DMS153 treated with DMSO at 0.1 percent for 48 hours (cell line): Measurements from ENCODE around the gene TRIB2.

Experiments
- DNase-seq: peaks from one replicate; lab custom pipeline; 2025; ENCODE audit not compliant: unreplicated experiment; lab: John Stamatoyannopoulos, UW

The TRIB2 gene

DNA sequence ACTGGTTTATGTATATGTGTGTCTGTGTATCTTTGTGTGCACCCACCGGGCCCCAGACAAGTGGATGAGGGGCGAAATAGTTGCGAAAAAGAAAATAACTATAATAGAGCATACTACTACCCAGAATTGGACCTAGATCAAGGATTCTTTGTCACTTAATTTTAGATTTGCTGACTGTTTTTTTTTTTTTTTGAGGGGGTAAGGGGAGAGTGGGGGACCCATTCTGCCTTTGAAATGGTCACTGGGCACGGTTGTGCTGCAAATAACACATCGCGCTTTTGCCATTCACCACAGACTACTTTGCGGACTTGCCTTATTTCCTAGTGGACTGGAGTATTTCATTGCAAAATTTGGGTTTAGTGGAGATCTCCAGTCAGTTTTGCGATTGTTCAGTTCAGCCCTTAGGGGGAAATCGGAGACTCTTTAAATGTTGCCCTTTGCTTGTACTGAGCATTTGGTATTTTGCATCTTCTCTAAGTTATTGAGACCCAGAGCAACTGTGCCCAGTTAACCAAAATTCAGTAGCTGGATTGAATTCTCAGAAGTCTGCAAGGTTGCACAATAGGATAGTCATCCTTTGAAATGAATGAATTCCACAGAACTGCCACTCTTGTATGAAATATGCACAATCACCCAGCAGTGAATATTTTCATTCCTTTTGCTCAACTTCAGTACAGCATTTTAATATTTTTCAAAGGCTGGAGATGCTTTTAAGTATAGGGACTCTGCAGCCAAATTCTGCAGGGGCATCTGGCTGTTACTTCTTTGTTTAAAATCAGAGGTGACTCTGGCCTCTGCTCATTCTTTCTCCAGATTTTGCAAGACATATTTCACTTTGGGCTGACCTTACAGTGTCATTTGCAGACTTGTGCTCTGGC, 2.9 kb downstream of the TRIB2 start:
- no peak for DNase-seq

GRCh38 chr2:12720278-12720620, 3.5 kb downstream of the TRIB2 start:
- DNase-seq = no peak

DNA sequence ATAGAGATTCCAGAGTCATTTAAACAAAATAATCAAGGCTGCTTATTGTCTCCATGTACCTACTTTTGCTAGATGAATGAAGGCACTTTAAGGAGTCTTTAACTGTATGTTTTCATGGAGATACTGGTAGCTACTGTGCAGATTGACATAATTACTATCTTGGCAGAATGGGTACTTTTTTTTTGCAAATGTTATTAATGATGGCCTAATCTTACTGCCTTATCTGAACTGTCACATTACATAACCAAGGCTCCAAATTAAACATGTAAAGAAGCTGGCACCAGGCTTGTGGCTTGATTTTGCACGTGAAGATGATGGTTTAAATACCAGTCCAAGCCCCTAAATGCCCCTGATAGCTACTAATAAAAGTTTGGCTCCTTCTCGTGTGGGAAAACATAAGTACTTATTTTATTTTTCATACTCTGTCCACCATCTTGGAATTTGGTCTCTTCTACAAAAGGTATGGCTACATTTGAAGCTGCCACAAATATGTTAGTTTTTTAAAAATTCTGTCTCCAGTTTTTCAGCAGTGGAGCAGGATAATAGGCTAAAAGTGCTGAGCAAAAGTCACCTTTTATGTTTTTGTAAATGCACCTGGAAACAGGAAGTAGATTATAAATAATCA, 4.1 kb downstream of the TRIB2 start:
- DNase-seq = no peak

GRCh38 chr2:12721566-12722446, 5.1 kb downstream of the TRIB2 start:
- DNase-seq = no peak

DNA sequence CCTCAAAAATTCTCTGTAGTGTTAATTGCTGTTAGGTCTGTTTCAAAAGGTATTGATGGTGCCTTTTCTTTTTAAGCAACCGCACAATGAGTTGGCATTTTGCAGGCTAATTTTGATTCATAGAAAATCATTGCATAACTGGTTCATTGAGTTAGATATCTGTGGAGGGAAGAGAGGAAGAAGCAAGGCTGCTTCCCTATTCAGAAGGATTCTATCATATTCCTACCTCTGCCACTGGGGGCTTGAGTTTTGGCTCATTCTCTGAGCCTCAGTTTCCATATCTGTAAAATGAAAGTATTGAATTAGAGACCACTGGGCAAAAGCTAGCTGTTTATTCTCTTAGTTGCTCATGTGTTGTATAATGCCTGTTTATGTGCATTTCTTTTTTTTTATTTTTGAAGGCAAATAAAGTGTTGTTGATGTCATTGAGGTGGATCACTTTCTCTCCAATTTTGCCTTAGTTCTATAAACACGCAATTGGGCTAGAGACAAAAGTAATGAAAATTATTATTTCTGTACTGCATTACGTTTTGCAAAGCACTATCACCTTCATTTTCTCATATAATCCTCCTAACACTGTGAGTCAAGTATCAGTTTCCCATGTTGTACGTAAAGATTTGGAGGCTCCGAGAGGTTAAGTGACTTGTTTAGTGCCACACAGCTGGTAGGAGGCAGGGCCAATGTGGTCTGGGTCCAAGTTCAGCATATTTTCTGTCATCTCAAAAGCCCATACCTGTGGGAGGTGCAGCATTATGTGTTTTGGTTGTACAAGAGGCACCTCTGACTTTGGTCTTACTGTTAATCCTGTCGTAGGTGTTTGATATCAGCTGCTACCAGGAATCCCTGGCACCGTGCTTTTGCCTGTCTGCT, 5.9 kb downstream of the TRIB2 start:
- no peak for DNase-seq

- no peak for DNase-seq
These were observed 7.2 kb downstream of the TRIB2 start for GRCh38 chr2:12723736-12724463.

GRCh38 chr2:12725233-12726187, 8.8 kb downstream of the TRIB2 start:
- no peak for DNase-seq

GRCh38 chr2:12726271-12726670, 9.5 kb downstream of the TRIB2 start:
- DNase-seq = no peak

GRCh38 chr2:12727065-12727464, 10.3 kb downstream of the TRIB2 start:
- no peak for DNase-seq

- DNase-seq = no peak
These were observed 10.9 kb downstream of the TRIB2 start for GRCh38 chr2:12727641-12728040.

DNA sequence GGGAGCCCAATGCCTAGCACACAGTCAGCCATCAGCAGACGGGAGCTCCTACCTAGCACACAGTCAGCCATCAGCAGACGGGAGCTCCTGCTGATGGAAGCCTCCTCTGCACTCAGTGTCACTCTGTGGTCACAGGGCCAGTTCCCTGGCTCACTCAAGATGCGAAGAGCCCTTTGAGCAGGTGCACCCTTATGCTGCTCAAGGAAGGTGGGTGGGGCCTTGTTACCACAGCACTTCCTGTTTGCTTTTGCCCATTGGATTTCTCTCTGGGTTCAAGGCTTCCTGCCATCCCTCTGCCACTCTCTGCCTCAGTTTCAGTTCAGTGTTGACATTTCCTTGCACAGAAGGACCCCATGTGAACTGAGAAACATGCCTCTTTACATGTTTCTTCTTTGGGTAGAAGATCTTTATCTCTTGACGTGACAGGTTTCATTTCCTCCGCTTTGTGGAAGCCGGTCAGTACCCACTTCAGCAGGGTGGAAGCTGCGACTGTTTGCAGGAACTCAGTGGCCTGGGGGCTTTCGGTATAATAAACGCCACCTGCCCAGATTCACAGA, 11.6 kb downstream of the TRIB2 start:
- no peak for DNase-seq

DNA sequence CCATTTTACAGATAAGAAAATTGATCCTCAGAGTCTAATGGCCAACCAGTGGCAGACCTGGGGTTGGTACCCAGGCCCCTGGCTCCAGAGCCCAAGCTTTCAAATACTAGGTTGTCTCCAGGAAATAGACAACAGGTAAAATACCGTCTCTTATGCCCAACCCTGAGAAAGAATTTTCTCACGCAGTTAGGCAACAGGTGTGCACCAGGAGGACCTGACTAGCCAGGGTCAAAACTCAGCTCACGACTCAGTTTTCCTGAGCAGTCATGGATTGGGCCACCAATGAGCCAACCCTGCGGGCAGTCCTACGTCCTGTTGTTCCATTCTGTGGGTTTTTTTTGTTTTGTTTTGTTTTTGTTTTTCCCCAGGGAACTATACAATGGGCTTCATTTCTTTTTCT, 13.5 kb downstream of the TRIB2 start:
- no peak for DNase-seq

- DNase-seq = no peak
These were observed 15.1 kb downstream of the TRIB2 start for GRCh38 chr2:12731701-12732280.

DNA sequence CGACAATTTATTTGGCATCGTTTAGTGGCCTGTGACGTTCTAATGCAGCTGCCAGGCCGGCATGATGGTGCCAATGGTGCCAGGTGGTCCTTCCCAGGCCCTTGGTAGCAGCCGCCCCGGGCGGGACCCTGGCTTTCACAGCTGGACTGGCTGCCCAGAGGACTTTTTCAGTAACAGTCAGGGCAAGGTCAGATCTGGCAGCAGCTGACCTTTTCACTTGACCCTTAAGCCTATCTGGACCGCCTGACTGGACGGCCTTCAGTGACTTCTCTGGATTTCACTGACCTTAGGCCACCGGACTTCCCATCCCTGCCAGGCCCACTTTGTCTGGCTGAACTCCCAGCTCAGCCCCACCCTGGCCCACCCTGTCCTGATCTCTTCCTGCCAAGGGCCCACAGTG, 15.9 kb downstream of the TRIB2 start:
- no peak for DNase-seq

DNA sequence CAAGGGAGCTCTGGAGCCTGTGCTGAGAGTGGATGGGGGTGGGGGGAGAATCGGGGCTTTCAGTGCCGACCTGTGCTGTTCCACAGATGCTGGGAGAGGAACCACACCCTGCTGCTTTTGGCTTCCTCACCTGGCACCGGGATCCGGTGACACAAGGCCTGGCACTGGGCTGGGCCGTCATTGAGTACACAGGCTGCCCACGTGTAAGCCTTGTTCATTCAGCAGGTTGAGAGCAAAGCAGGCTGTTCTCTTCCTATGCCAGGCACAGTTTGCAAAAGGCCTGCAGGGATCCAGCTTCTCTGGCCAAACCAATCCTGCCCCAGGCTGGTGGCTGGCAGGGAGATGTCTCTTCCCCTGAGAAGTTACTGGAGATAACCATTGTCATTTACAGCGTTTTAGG, 17.1 kb downstream of the TRIB2 start:
- DNase-seq = no peak

DNA sequence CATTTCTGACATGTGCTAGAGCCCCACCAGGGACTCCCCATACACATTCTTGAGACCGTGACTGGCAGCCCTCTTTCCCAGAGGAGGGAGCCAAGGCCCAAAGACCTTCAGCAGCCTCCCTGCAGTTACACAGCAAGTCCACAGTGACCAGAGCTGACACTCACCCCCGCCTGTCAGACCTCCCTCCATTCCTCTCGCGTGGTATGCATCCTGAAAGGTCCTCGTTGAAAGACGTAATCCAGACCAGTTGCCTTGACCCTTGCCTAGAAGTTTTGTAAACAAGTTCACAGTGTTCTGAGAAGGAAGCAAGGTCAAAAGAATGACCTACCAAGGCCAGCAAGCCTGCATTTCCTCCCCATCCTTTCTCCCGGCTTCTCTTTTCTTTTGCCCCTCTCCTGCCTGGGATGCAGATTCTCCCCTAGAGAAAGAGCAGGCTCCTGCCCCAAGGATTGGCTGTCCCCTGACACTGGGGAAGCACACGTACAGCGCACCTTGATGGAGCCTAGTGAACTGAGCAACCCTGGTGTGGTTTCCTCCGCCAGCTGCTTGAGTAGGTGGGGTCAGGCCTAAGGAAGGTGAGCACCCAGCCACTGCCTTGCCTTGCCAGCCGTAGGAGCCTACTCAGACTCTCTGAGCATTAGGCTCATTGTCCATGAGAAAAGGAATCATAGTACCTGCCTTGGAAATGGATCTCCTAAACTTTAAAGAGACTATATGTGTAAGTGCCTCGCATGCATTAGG, 18.3 kb downstream of the TRIB2 start:
- no peak for DNase-seq

GRCh38 chr2:12737297-12737696, 20.6 kb downstream of the TRIB2 start:
- DNase-seq = no peak
